ENCODE measurements around the gene PDCD5.
"Not testable (repeated sequence)": the region's sequence is repeated elsewhere in the genome, so short reads cannot be mapped to it uniquely, and the experiment has no call there.

The PDCD5 gene

DNA sequence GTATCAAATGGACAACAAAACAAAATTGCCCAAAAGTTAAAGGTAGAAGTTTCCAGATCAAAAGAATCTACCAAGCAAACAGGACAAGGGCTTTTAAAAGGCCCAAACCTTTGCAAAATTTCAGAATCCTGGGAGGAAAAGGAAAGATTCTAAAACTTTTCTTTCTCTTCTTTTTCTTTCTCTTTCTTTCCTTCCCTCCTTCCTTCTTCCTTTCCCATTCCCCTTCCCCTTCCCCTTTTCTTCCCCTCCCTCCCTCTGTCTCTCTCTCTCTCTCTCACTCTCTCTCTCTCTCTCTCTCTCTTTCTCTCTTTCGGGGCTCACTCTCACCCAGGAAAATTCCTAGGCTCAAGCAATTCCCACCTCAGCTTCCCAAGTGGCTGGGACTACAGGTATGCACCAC lies 4.2 kb upstream of the PDCD5 start:
- no peak for DNase-seq (ENCODE audit: low read depth in 2 of 2)

DNA sequence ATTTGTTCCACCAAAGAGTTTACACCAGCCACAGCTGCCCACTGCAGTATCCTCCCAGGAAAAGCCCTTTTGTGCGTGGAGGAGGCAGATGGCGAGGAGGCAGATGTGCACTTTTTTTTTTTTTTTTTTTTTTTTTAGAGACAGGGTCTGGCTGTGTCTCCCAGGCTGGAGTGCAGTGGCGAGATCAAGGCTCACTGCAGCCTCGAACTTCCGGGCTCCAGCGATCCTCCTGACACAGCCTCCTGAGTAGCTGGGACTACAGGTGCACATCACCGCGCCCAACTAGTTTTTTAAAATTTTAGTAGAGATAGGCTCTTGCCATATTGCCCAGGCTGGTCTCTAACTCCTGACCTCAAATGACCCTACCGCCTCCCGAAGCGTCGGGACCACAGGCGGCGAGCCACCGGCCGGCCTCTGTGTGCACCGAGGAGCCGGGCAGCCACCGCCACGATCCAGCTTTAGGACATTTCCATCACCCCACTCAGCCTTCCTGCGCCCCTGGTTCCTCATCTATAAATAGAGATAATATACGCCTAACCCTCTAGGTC lies 563 bp upstream of the PDCD5 start:
- DNase-seq (ENCODE audit: low read depth in 2 of 2) = no peak

DNA sequence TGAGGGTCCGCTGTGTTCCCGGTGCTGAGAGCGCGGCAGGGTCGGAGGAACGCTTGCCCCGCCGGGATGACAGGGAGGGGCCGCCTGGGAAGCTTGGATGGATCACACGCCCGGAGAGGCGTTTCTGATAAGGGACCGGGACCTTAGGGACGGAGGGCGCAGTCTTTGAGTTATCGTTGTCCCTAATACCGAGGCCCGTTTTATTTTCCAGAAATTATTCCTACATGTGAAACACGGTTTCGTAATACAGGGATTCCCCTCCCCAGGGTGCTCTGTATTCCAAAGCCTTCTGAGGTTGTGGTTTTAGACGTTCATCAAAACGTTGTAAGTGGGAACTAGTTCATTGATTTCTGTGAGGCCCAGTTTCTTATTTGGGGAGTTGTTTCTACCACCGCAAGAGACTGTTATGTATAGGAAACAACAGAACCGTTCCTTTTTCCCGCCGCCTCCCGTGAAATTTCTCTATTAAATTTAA lies 752 bp downstream of the PDCD5 start:
- DNase-seq (ENCODE audit: low read depth in 2 of 2) = no peak

DNA sequence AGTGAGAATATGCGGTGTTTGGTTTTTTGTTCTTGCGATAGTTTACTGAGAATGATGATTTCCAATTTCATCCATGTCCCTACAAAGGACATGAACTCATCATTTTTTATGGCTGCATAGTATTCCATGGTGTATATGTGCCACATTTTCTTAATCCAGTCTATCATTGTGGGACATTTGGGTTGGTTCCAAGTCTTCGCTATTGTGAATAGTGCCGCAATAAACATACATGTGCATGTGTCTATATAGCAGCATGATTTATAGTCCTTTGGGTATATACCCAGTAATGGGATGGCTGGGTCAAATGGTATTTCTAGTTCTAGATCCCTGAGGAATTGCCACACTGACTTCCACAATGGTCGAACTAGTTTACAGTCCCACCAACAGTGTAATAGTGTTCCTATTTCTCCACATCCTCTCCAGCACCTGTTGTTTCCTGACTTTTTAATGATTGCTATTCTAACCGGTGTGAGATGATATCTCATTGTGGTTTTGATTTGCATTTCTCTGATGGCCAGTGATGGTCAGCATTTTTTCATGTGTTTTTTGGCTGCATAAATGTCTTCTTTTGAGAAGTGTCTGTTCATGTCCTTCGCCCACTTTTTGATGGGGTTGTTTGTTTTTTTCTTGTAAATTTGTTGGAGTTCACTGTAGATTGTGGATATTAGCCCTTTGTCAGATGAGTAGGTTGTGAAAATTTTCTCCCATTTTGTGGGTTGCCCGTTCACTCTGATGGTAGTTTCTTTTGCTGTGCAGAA lies 6.9 kb downstream of the PDCD5 start:
- DNase-seq (ENCODE audit: low read depth in 2 of 2) = not testable (repeated sequence)

DNA sequence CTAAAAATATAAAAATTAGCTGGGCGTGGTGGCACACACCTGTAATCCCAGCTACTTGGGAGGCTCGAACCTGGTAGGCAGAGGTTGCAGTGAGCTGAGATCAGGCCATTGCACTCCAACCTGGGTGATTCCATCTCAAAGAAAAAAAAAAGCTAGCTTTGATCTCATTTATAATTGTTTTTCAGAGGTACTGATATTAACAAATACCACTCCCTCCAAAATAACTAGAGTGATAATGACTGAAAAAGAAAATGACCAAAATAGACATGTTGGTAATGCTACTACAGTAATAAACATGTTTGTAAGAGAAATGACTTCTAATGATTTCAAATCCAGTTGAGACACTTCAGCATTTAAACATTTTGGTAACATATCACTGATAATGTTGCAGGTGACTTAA lies 13.0 kb downstream of the PDCD5 start:
- no peak for DNase-seq (ENCODE audit: low read depth in 2 of 2)

DNA sequence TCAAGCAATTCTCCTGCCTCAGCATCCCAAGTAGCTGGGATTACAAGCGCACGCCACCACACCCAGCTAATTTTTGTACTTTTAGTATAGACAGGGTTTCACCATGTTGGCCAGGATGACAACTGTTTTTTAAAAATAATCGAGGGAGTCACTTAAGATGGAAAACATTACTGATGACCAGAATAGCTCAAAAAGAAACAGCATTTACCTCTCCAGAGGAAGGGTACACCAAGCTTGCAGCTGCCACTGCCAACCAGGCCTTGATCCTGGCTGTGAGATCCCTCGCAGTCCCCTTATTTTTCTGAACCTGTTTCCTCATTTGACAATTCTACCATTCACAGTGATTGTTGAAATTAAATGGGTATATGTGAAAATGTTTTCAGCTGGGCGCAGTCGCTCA lies 14.5 kb downstream of the PDCD5 start:
- DNase-seq (ENCODE audit: low read depth in 2 of 2) = no peak

DNA sequence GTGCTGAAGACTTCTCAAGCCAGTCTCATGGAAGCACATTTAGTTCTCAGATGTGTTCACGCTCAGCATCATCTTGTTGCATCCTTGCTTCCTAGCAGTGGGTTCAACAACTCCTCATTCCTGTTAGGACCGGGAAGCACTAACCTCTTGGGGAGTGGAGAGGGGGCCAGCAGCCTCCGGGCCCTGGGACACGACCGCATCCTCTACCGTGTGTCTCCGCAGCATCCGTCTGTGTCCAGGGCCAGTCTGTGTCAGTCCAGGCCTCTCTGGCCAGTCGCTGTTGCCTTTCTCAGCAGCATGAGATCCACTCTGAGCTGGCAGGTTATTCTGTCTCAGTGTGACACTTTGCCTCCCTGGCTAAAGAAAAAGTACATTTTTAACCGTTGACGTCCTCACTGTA lies 17.0 kb downstream of the PDCD5 start:
- no peak for DNase-seq (ENCODE audit: low read depth in 2 of 2)

DNA sequence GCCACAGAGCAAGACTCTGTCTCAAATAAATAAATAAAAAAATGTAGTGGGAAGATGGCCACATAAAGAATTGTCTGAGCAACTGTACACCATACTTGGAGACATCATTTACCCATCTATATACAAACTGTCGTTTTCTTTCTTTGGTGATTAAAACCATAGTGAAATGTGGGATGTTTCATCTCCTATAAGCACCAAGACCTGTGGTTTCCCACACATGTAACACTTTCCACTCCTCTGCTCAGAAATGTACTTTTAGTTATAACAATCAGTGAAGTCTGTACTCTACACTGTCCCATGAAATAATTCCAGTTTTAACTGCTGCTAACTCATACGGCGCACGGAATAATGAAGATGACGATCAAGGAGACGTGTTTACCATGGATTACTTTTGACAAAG lies 18.3 kb downstream of the PDCD5 start:
- DNase-seq (ENCODE audit: low read depth in 2 of 2) = no peak

DNA sequence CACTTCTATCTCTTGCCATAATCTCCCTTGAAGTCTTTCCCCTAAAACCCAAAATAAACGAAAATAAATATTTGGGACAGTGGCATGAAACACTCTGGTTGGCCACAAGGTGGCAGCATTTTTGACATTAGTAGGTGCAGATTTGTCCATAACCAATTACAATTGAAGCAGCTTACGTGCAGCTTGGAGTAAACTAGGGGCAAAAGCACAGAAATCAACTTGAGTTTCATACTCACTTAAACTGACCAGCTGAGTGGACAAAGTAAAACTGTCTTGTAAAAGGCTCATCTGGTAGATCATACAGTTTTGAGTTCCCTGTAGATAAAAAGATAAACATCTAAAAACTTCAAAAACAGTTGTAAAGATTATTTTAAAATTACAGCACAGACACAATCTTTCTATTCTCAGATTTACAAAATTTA lies 18.8 kb downstream of the PDCD5 start:
- DNase-seq (ENCODE audit: low read depth in 2 of 2) = peak; percentile 6 to 53

DNA sequence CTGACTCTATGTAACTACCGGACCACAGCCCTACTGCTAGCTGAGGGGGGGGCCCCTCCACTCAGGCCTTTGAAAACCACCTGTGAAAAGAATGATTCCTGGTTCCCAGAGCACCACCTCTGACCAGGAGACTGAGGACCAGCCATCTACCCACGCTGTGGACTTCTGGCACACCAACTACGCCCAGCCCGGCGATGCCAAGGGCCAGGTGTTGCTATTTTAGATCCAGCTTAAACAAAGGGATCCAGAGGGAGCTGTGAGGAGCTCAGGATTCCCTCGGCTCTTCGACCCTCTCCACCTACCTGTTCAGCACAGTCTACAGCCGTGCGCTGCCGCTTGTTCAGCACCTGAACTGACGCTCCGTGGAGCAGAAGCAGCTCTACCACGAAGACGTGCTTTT lies 23.0 kb downstream of the PDCD5 start:
- DNase-seq (ENCODE audit: low read depth in 2 of 2) = no peak

DNA sequence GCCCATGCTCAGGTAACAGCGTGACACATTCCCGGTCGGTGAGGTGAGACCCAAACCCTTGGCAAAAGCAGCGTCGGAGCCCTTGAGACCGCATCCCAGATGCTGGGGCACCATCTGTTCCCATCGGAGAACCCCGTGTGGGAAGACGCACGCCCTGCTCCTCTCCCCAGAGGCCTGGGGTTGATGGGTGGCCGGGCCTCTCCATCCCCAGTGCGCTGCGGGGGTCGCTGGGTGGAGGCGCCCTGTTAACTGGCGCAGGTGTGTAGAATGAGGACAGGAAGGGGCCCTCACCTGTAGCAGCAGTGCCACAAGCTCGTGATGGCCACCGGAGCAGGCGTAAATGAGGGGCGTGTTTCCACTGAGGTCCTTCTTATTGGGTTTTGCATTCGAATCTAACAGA lies 24.6 kb downstream of the PDCD5 start:
- no peak for DNase-seq (ENCODE audit: low read depth in 2 of 2)

DNA sequence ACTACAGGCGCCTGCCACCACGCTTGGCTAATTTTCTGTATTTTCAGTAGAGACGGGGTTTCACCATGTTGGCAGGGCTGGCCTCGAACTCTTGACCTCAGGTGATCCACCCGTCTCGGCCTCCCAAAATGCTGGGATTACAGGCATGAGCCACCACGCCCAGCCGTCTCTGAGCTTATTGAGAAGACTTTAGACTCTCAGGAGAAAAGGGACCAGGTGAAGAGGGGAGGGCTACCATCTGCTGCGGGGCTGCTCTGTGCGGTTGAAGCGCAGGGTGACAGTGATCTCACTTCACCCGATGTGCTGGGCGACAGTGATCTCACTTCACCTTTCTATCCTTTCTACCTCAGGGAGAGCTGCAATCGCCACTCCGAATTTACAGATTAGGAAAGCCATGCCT lies 25.3 kb downstream of the PDCD5 start:
- no peak for DNase-seq (ENCODE audit: low read depth in 2 of 2)

DNA sequence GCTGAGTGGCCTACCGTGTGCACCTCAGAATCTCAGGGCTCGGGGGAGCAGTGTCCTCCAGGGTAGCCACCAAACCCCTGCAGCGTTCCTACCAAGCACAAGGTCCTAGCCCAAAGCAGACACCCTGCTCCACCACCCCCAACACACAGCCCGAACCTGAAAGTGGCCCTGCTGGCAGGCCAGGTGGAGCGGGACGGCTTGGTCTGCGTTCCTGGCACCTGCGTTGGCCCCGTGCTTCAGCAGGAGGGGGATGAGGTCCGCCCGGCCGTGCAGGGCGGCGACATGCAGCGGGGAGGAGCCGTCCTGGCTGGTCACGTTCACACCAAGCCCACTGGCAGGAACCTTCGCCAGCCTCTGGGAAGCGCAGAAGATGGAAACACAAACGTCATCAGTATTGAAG lies 26.5 kb downstream of the PDCD5 start:
- no peak for DNase-seq (ENCODE audit: low read depth in 2 of 2)

DNA sequence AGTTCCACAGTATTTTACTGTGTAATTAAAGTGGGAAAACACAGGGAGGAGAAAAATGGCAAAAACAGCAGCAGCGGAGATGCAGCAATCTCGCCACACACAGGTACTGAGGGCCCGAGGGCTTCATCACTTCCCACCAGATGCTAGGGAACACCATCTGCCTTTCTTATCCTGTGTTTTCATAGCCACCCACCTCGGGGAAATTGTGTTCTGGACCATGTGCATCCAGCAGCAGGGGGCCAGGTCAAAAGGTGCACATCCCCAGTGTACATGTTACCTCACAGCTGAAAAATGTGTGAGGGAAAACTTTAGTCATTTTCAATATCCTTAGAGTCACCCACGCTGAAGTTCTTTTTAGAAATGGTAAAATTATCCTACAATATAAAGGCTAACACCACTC lies 30.2 kb downstream of the PDCD5 start:
- DNase-seq (ENCODE audit: low read depth in 2 of 2) = no peak

DNA sequence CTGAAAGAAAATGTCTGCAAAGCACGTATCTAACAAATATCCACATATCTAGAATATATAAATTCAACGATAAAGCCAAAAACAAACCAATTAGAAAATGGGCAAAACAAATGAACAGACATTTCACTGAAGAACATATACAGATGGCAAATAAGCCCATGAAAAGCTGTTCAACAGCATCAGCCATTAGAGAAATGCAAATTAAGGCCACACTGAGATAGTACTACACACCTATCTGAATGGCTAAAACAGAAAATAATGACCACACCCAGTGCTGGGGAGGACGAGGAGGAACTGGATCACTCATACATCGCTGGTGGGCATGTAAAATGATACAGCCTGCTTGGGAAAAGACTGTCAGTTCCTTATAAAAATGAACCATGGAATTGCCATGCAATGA lies 32.0 kb downstream of the PDCD5 start:
- no peak for DNase-seq (ENCODE audit: low read depth in 2 of 2)

DNA sequence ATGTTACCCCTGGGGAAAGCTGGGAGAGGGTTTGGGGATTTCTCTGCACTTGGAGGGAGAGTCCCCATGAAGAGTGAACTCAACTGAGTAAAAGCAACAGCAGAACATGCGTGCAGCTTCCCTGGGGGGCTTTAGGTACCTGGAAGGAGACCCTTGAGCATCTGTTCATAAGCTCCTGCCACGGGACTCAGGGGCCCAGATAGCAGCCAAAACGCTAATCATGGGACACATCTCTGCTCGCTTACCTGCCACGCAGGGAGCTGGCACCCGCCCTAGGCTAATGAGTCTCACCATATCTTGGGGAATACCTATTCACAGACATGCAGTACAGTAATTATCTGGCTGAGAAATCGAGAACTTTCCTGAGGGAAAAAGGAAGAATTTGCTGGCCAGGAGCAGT lies 33.9 kb downstream of the PDCD5 start:
- no peak for DNase-seq (ENCODE audit: low read depth in 2 of 2)

DNA sequence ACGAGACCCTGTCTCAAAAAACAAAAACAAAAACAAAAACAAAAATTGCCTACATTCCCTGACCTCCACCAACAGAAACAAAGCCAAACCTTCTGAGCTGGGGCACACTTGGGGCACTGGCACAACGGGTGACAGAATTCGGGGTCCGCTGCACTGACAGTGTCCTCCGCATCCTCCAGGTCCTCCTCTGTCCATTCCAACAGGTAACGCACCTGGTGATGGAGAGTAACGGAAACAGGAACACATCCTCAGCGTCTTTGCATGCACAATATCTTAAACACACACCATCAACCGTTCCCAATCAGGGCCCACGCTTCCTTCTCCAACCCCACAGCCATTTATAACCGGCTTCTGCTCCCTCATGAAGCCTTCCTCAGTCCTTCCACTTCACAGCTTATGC lies 34.6 kb downstream of the PDCD5 start:
- DNase-seq (ENCODE audit: low read depth in 2 of 2) = no peak

DNA sequence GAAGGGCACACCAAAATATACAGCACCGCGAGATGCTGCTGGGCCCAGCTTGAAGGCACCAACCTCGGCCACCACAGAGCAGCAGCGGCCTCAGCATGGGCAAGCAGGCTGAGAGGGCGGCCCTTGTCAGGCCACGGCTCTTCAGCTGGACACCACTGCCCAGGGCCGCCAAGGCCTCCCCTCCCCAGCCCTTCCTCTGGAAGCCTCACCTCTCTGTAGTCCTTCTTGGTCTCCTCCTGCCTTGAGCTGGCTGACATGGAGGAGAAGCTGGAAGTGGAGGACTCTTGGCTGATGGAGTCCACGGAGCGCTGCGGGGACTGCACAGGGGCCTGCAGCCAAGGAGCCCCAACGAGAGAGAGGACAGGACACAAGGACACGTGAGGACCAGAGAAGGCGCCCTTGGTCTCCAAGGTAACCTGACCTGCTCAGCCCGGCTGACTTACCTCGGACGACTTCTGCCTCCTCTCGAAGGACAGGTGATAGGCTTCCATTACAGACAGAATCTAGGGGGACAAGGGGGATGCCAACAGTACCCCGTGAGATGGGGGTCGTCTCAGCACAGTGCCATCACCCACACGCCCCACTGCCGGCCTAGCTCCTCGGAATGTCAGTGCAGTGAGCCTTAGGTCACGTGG lies 38.2 kb downstream of the PDCD5 start:
- no peak for DNase-seq (ENCODE audit: low read depth in 2 of 2)

DNA sequence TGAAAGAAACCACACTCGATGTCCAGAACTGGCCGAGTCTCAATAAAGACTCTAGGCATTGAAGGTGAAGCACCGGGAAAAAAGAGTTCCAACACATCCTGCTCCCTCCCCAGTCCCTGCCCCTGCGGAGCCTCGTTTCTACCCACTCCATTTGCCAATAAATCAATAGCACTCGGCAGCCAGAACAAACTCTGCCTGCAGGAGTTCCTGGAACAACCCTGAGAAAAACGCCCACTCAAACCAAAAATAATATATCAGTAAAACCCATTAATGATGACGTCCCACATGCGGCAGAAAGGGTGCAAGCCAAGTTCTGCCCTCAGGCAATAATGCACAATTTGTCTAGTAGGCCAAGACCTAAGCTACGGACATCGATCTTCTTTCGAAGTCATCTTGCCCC lies 41.0 kb downstream of the PDCD5 start:
- no peak for DNase-seq (ENCODE audit: low read depth in 2 of 2)

DNA sequence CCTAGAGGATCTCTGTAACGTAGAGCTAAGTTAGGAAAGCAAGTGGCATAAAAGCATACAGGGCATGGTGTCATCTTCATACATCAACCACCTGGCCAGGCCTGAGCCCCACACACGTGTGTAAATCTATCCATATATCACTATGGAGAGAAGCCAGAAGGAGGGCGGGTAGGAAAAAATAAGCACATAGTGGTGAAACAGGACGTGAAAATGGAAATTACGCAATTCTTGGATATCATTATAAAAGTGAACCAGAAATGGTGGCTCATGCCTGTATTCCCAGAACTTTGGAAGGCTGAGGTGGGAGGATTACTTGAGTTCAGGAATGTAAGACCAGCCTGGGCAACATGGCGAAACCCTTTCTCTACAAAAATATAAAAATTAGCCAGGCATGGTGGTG lies 43.4 kb downstream of the PDCD5 start:
- no peak for DNase-seq (ENCODE audit: low read depth in 2 of 2)

DNA sequence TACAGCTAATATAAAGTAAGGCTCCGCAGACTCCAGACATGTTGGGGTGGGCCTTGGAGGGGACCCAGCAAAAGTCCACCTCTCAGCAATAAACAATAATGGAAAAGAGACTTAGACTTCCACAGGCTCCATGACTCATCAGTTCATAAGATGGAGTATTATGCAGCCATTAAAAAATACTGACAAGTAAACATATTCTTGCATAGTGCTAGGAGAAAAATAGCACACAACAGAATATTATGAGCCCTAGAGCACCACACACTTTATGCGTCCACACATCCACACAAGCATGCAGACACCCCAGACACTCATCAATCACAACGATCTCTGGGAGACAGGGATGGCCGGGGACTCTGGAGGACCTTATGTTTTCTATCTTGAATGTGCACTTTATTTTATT lies 46.0 kb downstream of the PDCD5 start:
- DNase-seq (ENCODE audit: low read depth in 2 of 2) = no peak

DNA sequence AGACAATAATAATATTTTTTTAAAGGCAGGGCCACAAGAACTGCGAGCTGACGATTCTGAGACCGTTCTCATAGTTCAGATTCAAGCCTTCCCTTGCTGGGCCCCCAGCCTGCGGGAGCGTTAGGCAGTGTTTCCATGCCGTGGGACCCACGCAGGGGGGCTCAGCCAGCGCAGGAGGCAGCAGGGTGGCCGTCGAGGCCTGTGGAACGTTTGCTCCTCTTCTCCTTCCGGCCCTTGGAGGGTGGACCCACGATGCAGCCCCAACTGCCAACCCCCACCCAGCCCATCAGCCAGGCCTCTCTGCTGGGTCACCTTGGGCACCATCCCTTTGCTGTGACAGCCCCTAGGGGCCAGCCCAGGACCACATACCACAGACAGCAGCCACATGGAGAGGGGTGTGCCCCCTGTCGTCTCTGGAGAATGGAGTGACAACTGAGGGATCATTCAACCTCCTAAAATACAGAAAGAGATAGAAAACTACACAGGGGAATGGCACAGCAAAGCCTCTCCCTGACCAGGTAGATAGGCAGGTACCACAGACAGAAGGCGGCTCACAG lies 46.8 kb downstream of the PDCD5 start:
- DNase-seq (ENCODE audit: low read depth in 2 of 2) = no peak

DNA sequence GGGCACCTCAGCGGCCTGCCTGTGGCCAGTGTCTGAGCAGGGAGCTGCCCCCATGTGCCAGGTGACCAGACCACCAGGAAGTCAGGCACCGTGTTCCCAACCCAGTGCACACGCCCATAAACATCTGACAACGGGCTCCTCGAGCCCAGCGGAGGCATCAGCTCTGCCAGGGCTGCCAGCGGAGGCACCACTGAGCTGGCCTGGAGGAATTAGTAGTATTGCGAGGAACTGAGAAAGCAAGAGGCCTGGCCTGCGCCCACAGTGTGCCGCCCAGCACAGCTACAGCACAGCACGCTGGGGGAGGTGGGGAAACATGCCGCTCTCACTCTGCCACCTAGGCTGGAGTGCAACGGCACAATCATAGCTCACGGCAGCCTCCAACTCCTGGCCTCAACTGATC lies 49.3 kb downstream of the PDCD5 start:
- no peak for DNase-seq (ENCODE audit: low read depth in 2 of 2)

All from activated CD4-positive, alpha-beta T cell treated with anti-CD3 and anti-CD28 coated beads for 24 hours (primary cell).